GM19023 (cell line): Measurements from ENCODE around the gene GINS1.
A peak's percentile ranks its signal among the peaks of the same experiment; 100 is the strongest.
"Not testable (repeated sequence)": the region's sequence is repeated elsewhere in the genome, so short reads cannot be mapped to it uniquely, and the experiment has no call there.

Experiments used
- ATAC-seq: cut with Tn5 transposase; IDR thresholded peaks from one replicate; pipeline ENCODE4 v1.9.1; 2021; ENCODE audit warnings: mild to moderate bottlenecking, moderate library complexity; ENCODE audit not compliant: unreplicated experiment

GINS1 gene

DNA sequence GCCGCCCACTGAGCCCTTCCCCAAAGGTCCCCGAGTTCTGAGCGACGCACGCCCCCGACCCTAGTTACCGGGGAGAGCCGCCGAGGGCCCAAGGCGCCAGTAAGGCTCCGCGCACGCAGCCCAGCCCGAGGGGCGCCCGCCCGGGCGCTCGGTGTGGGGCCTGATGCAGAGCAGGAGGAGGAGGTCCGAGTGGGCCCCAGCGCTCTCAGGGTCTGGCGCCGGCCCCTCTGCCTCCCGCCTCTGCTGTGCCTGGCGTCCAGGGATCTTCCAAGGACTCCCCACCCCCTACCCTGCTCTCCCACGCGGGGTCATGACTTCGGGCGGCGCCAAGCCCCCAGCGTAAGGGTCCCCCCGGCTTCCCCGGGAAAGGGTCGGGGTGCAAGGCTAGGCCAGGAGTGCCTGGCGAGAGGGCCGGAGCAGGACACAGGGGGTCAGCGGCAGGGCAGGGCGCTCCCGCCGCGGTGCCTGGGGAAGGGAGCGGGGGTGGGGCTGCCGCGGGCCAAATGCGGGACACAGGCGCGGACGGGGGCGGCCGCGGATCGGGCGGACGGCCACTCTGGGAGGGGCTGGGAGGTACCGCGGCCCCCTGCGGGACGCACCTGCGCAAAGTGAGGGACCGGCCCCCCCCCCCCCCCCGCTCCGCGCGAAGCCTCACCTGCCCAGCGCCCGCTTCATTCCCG, 17.5 kb upstream of the GINS1 start:
- peak; percentile 29 for ATAC-seq

DNA sequence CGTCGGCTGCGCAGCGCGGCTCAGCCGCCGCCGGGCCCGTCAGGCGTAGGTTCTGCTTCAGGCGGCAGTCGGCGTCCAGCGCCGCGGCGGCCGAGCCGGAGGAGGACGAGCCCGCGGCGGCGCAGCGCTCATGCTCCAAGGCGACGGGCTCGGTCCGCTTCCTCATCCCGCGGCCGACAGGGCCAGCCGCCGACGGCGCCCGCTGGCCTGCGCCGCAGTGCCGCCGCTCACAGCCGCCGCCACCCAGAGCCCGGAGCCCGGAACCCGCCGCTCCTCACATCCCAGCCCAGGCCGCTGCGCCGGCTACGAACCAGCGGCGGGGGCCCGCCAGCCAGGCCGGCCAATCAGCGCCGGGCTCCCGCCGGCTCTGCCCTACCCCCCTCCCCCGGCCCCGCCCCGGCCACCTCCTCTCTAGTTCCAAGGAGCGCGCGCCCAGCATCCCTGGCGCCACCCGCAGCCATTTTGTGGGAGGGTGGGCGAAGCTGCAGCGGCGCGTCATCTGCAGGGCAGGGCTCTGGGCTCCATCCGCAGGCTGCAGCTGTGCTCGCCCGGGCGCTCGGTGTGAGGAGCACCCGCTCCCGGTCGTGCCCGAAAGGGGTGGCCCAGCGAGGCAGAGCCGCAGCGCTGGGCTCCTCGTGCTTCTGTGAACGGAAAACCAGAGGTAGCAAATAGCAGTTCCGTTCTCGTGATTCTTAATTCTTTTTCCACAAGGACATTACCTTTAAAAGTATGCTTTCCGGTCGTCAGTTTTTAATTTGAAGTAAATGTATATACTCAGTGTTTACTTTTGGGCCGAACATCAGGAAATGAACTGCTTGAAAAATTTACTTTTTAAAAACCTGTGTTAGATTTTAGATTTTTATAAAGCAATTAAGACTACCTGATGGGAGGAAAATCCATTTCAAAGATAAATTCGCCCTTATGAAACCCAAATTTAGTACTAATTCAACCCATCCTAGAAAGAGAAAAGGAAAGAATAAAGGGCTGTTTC, 16.6 kb upstream of the GINS1 start, which contains the start of gene ABHD12:
Gene ABHD12 (minus strand): TSS at position 298 of the 991 bp plus-strand sequence. CDS start 132 bp downstream, at position 166.
- ATAC-seq = peak; percentile 91

DNA sequence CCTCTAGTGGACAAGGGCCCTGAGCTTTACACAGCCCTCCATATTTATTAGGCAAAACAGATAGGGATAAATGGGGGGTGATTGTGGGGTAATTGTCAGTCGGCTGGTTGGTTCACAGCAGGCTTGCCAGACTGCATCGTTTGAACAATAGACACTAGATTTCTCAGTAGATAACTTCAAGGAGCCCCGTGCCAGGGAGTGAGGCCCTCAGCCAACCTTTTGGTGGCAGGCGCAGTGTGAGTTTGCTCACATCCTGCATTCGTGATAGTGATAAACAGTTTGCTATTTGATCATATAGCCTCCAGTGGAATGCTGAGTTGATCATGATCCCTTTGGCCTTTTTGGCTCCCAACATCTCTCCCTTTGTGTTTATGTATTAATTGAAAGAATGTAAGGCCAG, 13.2 kb upstream of the GINS1 start:
- ATAC-seq = no peak

DNA sequence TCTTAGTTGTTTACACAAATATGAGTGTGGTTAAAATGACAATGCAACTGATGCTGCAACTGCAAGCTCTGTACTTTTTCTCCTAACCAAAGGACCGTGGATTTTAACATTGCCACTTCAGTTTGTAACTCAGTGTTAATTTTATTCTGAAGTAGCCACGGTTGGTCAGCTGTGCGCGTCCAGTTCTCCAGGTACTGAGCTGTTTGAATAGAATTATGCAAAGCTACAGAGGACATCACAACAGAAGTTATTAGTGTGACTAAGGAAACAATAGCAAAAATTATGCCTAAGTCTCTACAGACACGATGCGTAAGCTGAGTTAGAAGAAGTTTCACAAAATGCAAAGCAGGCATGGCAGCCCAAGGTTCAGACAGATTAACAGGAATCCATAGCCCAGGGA, 12.5 kb upstream of the GINS1 start:
- no peak for ATAC-seq

DNA sequence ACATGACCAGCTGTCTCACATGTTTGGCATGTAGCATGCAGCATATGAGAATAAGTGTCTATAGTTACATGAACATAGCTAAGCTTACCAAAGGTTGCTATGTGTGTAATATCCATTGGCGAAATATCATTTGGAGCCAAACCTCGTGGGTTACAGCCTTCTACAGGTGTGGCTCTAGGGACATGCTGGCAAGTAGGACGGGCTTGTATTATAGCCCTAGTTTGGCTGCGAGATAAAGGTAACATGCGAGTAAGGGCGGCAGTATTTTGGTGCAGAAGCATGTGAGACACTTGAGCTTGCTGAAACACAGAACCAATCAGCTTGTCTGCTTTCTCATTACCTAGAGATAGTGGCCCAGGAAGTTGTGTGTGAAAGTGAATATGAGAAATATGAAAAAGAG, 10.4 kb upstream of the GINS1 start:
- no peak for ATAC-seq

DNA sequence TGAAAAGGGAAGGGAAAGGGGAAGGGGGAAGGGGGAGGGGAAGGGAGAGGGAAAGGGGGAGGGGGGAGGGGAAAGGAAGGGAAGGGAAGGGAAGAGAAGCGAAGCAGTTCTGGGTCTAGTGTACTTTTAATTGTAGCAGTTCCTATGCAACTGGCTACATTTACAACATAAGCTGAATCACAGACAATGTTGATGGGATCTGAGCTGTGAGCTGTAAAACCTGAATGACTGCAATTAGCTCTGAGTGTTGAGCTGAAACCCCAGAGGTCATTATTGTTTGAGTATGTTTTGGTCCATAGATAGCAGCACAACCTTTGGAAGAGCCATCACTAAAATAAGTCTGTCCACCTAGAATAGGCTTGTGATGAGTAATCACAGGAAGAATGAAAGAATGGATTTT, 9.7 kb upstream of the GINS1 start:
- ATAC-seq = no peak

DNA sequence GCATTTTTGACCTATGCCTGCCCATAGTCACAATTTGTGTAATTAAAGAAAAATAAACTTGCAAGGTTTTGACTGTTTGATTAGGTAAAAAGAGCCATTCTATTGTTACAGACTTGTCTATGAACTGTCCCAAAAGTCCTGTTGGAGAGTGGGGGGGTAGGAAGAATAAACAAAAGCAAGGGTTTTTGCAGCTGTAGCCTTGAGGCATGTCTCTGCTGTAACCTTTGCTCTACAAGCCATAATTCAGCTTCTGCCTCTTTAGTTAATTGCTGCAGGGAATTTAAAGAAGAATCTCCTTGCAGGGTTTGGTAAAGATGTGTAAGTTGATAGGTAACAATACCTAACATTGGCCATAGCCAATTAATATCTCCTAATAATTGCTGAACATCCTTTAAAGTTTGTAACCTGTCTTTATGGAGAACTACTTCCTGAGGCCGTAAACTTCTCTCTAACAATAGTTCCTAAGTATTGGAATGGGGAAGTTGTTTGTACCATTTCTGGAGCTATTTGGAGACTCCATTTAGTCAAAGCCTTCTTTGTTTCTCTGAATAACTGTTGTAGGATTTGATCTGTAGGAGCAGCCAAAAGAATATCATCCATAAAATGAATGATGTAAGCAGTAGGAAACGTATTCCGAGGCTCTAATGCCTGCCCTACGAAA, 9.0 kb upstream of the GINS1 start:
- no peak for ATAC-seq

DNA sequence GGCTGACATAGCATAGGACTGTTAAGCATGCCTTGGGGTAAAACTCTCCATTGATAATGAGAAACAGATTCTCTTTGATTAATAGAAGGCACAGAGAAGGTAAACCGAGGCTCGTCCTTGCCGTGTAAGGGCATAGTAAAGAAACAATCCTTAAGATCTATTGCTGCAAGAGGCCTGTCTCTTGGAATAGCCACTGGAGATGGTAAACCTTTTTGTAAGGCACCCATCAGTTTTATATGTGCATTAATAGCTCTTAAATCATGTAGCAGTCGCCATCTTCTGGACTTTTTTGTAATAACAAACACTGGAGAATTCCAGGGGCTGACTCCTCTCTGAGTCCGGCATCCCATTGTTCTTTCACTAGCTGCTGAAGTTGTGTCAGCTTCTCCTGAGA, 8.4 kb upstream of the GINS1 start:
- ATAC-seq = no peak

DNA sequence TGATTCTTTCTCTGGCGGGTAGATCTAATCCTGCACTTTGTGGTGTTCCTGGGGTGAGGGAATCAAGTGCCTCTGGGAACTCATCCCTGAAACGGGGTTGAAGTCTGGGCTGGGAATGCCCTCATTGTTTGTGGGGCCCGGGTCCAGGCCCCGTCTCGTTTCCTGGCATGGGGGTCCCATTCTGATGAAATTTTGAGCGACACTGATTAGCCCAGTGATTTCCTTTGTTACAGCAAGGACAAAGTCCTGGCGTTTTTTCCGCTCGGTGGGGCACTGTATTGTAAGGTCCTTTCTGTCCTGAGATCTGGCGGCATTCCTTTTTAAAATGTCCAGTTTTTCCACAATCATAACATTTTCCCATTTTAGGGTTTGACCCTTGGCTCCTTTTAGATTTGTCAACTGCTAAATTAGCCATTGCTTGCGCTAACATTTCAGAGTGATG, 7.2 kb upstream of the GINS1 start:
- ATAC-seq = not testable (repeated sequence)

DNA sequence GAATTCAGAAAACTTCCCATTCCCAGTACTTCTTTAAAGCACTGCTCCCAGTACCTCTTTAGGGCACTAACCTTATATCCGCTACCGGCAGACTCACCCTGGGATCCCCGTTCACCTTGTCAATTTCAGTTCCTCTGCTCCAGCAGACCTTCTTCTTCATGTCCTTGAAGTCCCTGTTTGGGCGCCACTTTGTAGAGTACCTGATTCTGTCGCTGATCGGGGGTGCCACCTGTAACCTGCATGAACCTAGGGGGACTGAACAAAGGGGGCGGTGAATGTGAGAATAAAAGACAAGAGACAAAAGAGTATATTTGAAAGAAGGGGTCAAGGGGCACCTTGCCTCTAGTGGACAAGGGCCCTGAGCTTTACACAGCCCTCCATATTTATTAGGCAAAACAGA, 4.9 kb upstream of the GINS1 start:
- ATAC-seq = no peak

DNA sequence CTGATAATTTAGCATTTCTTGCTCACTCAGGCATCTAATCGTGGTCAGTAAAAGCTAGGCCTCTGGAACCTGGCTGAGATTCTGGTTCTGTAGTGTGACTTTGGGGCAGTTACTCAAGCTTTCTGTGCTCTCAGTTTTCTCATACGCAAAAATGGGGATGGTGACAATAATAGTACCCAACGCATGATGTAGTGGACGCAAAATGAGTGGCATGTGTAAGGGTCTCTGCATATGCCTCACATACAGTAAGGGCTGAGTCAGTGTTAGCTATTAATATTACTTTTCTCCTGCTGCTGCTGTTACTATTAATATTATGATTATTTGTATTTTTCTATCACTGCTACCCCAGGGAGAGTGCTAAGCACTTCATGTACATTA, 686 bp downstream of the GINS1 start:
- no peak for ATAC-seq

DNA sequence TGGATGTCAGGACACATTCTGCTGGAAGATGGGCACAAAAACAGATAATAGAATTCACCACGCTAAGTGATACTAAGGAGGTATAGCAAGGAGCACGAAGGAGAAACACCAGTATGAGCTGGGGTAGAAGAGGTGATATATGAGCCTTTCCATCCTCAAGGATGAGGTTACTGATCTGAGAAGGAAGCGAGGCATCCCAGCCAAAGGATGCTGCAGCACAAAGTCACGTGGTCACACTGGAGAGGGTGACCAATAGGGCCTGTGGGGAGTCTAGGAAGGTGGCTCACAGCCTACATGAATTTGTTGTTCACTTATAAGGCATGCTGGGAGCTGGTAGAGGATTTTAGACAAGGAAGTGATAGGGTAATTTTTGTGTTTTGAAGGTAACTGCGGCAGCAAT, 1.4 kb downstream of the GINS1 start:
- ATAC-seq = no peak

DNA sequence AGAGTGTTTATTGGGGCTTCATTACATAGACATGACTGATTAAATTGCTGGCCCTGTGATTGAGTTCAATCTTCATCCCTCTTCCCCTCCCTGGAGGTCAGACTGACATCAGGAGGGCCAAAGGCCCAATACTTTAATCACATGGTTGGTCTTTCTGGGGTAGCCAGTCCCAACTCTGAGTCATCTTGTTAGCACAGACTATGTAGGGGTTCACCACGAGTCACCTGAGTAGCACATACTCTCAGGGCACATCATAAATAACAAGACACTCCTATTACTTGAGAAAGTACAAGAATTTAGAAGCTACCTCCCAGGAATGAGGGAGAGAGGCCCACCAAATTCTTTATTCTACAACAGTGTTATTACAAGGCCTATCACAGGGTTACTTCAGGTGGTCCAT, 11.3 kb downstream of the GINS1 start:
- no peak for ATAC-seq

DNA sequence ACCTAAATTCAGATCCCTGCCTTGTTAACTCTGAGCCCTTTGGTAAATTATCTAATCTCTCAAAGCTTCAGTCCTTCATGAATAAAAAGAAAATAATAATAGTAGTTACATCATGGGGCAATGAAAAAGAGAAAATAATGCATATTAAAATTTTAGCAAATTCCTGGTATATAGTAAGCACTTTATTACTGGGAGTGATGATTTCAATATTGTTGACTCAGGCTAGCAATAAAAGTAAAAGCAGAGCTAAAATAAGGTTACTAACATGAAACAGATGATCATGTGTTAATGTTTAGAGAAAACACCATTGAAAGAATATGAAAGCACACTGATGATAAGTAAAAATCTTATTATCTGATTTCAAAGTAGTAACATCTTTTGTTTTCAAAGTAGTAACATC, 13.6 kb downstream of the GINS1 start:
- no peak for ATAC-seq

DNA sequence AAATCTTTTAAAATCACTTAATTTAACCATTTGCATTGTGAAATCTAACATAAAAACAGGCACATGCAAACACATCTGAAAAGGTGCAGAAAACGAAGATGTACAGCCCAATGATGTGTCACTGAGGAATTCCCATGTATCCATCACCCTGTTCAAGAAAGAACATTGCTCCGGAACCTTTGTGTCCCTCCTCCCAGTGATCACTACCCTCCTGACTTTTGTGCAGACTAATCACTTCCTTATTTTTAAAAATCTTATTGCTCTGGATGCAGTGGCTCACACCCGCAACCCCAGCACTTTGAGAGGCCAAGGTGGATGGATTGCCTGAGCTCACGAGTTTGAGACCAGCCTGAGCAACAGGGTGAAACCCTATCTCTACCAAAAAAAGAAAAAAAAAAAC, 14.6 kb downstream of the GINS1 start:
- ATAC-seq = no peak

DNA sequence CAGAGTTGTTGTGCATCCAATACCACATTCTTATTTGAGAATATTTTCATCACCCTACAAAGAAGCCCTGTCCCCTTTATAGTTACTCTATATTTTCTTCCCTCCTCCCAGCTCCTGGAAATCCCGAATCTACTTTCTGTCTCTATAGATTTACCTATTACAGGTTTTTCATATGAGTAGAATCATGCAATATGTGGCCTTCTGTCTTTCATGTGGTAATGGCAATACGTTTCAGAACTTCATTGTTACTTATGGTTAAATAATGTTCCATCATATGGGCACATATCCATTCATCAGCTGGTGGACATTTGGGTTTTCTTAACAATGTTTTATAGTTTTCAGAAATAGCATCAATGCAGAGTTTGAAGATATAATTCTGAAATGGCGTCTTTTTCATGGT, 17.1 kb downstream of the GINS1 start:
- no peak for ATAC-seq

DNA sequence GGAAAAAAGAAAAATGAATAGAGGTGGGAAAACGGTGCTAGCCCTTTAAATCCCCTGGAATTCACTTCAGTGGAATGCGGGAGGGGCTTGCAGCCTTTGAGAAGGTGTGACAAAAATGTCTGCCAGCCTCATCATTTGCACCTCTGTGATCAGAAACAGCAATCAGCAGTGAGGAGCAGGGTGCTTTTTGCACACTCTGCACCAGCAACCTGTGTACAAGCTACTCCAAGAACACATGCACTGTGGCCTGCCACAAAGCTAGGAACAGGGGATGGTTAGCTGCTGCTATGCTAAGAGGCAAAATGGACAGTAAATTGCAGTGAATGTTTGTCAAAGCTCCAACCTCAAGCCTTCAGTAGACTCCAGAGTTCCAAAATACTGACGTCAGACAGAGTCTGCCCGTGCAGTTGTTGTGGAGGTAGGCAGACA, 29.7 kb downstream of the GINS1 start:
- ATAC-seq = no peak

DNA sequence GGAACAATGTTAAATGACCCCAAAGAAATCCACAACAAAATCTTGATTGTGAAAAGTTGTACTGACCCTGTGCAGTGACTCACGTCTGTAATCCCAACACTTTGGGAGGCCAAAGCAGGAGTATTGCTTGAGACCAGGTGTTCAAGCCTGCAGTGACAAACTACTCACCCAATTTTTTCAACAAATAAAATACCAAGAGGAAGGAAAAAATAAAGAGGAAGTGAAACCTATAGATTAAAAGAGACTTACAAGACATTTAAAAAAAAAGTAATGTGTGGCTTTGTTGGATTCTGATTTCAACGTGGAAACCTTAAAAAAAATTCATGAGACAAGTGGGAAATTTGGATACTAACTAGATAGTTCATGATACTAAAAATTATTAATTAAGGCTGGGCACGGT, 31.9 kb downstream of the GINS1 start:
- ATAC-seq = no peak

DNA sequence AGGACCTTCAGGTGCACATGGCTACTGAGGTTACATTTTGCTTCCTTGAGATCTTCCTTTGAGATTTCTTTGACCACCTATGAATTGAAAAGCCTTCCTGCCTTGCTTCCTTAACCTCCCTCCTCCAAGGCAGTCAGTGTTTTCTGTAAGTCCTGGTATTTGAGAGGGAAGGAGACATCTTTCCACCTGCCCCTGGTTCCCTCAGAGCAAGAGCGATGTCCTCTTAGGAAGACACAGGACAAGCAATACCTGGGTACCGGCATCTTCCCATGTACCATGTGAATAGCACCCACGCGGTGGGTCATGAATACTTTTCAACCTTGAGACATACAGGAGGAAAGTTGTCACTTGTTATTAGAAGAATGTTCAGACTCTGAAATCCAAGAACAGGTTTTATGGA, 37.1 kb downstream of the GINS1 start:
- no peak for ATAC-seq

DNA sequence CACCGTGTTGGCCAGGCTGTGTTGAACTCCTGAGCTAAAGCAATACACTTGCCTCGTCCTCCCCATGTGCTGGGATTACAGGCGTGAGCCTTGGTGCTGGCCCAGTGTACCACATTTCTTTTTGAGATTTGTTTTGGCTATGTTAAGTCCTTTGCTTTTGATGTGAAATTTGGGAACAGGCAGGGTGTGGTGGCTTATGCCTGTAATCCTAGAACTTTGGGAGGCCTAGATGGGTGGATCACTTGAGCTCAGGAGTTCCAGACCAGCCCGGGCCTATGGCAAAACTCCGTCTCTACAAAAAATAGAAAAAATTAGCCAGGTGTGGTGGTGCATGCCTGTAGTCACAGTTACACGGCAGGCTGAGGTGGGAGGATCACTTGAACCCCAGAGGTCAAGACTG, 40.2 kb downstream of the GINS1 start:
- no peak for ATAC-seq

DNA sequence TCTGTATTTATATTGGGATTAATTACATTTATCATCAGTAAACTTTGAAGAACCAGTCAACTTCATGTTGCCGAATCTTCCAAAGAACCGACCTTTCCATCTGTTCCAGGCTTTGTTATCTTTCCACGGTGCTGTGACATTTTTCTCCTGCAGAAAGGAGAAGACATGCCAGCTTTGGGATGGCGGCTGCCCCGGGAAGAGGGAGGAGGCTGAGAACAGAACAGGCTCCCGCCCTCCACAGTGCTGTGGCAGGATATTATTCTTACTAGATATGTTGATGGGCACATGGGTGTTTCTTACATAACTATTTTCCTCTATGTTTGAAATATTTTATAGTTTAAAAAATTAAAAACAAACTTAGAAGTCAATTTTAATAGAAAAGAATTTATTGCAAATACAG, 44.9 kb downstream of the GINS1 start:
- ATAC-seq = no peak
